H1 (cell line): ENCODE data around the gene KIF21A. TPM values are rescaled to one million over a fixed set of nuclear protein-coding genes. Genes with fewer than 3 reads are reported as not detected.

Source experiments
- CTCF ChIA-PET: fragments of 300-600 bp; sonication (Branson Sonifier 250); formaldehyde crosslinking; loops from one replicate; lab custom pipeline; 2021; ENCODE audit not compliant: partially characterized antibody; lab: Charles Lee
- POLR2A ChIA-PET: fragments of 300-600 bp; sonication (Branson Sonifier 250); formaldehyde crosslinking; loops from one replicate; lab custom pipeline; 2021; ENCODE audit warnings: inconsistent platforms; ENCODE audit not compliant: partially characterized antibody; lab: Charles Lee
- DNase-seq, 2 experiments: peaks; one replicate each; pipeline versions ENCODE4 v3.0.0 to v3.0.0-alpha.2; 2010 to 2022; ENCODE audit warnings: low spot score in 2 of 2, low read depth in 1 of 2, mixed read lengths in 1 of 2
- FAIRE-seq: peaks from 2 replicates; lab custom pipeline; 2011; peaks lifted over from hg19 to GRCh38; lab: Jason Lieb, UNC
- H2AFZ ChIP-seq: 2 replicates; pipeline ENCODE4 v1.8.1; 2012; ENCODE audit warnings: low read length, inconsistent platforms
- H2AK5ac ChIP-seq: 2 replicates; pipeline ENCODE4 v1.6.1; 2013; ENCODE audit warnings: low read depth, low read length
- H2BK120ac ChIP-seq: replicated peaks from 2 replicates; pipeline ENCODE3; 2013; ENCODE audit warnings: low read depth, low read length, inconsistent platforms
- H2BK12ac ChIP-seq: 2 replicates; pipeline ENCODE4 v1.6.1; 2013; ENCODE audit warnings: low read depth, low read length
- H2BK15ac ChIP-seq: 2 replicates; pipeline ENCODE4 v1.6.1; 2013; ENCODE audit warnings: low read length
- H2BK20ac ChIP-seq: 2 replicates; pipeline ENCODE4 v1.6.1; 2013; ENCODE audit warnings: low read length
- H2BK5ac ChIP-seq: 2 replicates; pipeline ENCODE4 v1.6.1; 2013; ENCODE audit warnings: low read depth, low read length
- H3K14ac ChIP-seq: 2 replicates; pipeline ENCODE4 v1.6.1; 2013; ENCODE audit warnings: inconsistent platforms; ENCODE audit not compliant: insufficient read length
- H3K18ac ChIP-seq: 2 replicates; pipeline ENCODE4 v1.6.1; 2013; ENCODE audit warnings: low read length; ENCODE audit errors: extremely low read depth
- H3K23ac ChIP-seq: 2 replicates; pipeline ENCODE4 v1.6.1; 2013; ENCODE audit warnings: inconsistent platforms; ENCODE audit not compliant: insufficient read length
- H3K23me2 ChIP-seq: 2 replicates; pipeline ENCODE4 v1.6.1; 2013; ENCODE audit warnings: low read depth, low read length
- H3K27ac ChIP-seq: 2 replicates; pipeline ENCODE4 v1.6.1; 2011; ENCODE audit warnings: low read depth, low read length, inconsistent platforms
- H3K27me3 ChIP-seq, 4 experiments: replicated peaks in 1 of 4; 1 replicate in 1 of 4; 2 replicates in 3 of 4; pipeline versions ENCODE4 v1.6.1 to v1.8.1; 2011 to 2013; ENCODE audit warnings: low read length in 3 of 4, mild to moderate bottlenecking in 3 of 4, inconsistent platforms in 2 of 4, mixed read lengths in 2 of 4, moderate library complexity in 1 of 4; ENCODE audit not compliant: control insufficient read depth in 3 of 4, insufficient read depth in 3 of 4; ENCODE audit errors: extremely low read depth in 1 of 4
- H3K36me3 ChIP-seq, 4 experiments: 2 replicates each; pipeline versions ENCODE4 v1.6.1 to v1.8.1; 2011 to 2013; ENCODE audit warnings: mild to moderate bottlenecking in 4 of 4, low read length in 3 of 4, moderate library complexity in 2 of 4, control low read depth in 1 of 4, inconsistent platforms in 1 of 4; ENCODE audit not compliant: insufficient read depth in 4 of 4, control insufficient read depth in 2 of 4
- H3K4ac ChIP-seq: replicated peaks from 2 replicates; pipeline ENCODE3; 2013; ENCODE audit warnings: low read length, low read depth, mixed read lengths, inconsistent platforms; ENCODE audit not compliant: insufficient read length
- H3K4me1 ChIP-seq, 4 experiments: replicated peaks in 1 of 4; 1 replicate in 1 of 4; 2 replicates in 3 of 4; pipeline versions ENCODE4 v1.6.1 to v1.8.1; 2011 to 2013; ENCODE audit warnings: low read length in 3 of 4, inconsistent platforms in 2 of 4, mixed read lengths in 1 of 4; ENCODE audit not compliant: insufficient read depth in 4 of 4, control insufficient read depth in 3 of 4
- H3K4me2 ChIP-seq, 2 experiments: 2 replicates each; pipeline versions ENCODE4 v1.6.1 to v1.8.1; 2011 to 2013; ENCODE audit warnings: low read depth in 2 of 2, low read length in 2 of 2, control low read depth in 1 of 2, inconsistent platforms in 1 of 2, mild to moderate bottlenecking in 1 of 2; ENCODE audit not compliant: insufficient read depth in 1 of 2
- H3K4me3 ChIP-seq, 4 experiments: fragments of 200-600, 300-600 bp in 1 of 4; sonication (generic), shearing (Covaris generic), sonication (Bioruptor Twin) in 1 of 4; 2 replicates each; pipeline versions ENCODE4 v1.5.1 to v1.8.1; 2011 to 2016; ENCODE audit warnings: low read length in 4 of 4, low read depth in 3 of 4, control low read depth in 2 of 4, inconsistent platforms in 2 of 4, mild to moderate bottlenecking in 2 of 4, mixed read lengths in 1 of 4, moderate library complexity in 1 of 4; ENCODE audit not compliant: insufficient read depth in 2 of 4; ENCODE audit errors: extremely low read depth in 1 of 4
- H3K56ac ChIP-seq: replicated peaks from 2 replicates; pipeline ENCODE3; 2013; ENCODE audit warnings: low read depth, mild to moderate bottlenecking, mixed read lengths, low read length, inconsistent platforms; ENCODE audit not compliant: insufficient read length
- H3K79me1 ChIP-seq: 2 replicates; pipeline ENCODE4 v1.6.1; 2013; ENCODE audit warnings: low read depth, low read length, control low read depth
- H3K79me2 ChIP-seq, 2 experiments: 2 replicates each; pipeline versions ENCODE4 v1.6.1 to v1.8.1; 2012 to 2013; ENCODE audit warnings: low read length in 2 of 2, mild to moderate bottlenecking in 2 of 2, inconsistent platforms in 1 of 2; ENCODE audit not compliant: insufficient read depth in 2 of 2, control insufficient read depth in 1 of 2
- H3K9ac ChIP-seq, 4 experiments: replicated peaks in 1 of 4; 1 replicate in 1 of 4; 2 replicates in 3 of 4; pipeline versions ENCODE4 v1.6.1 to v1.8.1; 2011 to 2013; ENCODE audit warnings: low read depth in 3 of 4, low read length in 3 of 4, control low read depth in 2 of 4, mild to moderate bottlenecking in 2 of 4, moderate library complexity in 2 of 4, inconsistent platforms in 1 of 4; ENCODE audit errors: extremely low read depth in 1 of 4
- H3K9me3 ChIP-seq, 2 experiments: 2 replicates each; pipeline versions ENCODE4 v1.6.1 to v1.8.1; 2012 to 2013; ENCODE audit warnings: mild to moderate bottlenecking in 2 of 2, moderate library complexity in 2 of 2, control low read depth in 1 of 2, inconsistent platforms in 1 of 2, low read depth in 1 of 2, low read length in 1 of 2, mixed read lengths in 1 of 2; ENCODE audit not compliant: insufficient read depth in 2 of 2
- H4K20me1 ChIP-seq, 2 experiments: replicated peaks in 1 of 2; 2 replicates each; pipeline versions ENCODE3 to v1.8.1; 2011 to 2013; ENCODE audit warnings: inconsistent platforms in 2 of 2, low read length in 2 of 2, mild to moderate bottlenecking in 1 of 2; ENCODE audit not compliant: insufficient read depth in 2 of 2, control insufficient read depth in 1 of 2
- H4K5ac ChIP-seq: 2 replicates; pipeline ENCODE4 v1.6.1; 2013; ENCODE audit warnings: low read length, low read depth, mixed read lengths, inconsistent platforms; ENCODE audit not compliant: insufficient read length
- H4K8ac ChIP-seq: 2 replicates; pipeline ENCODE4 v1.8.0; 2013; ENCODE audit warnings: mild to moderate bottlenecking, moderate library complexity, low read length, inconsistent platforms; ENCODE audit not compliant: insufficient read depth; ENCODE audit errors: extremely low read depth
- H4K91ac ChIP-seq: replicated peaks from 2 replicates; pipeline ENCODE3; 2013; ENCODE audit warnings: low read length, mixed read lengths, inconsistent platforms; ENCODE audit not compliant: insufficient read length
- CHD1 ChIP-seq: IDR thresholded peaks from 2 replicates; pipeline ENCODE4 v1.6.1; 2012; ENCODE audit warnings: low read depth, low read length, improper control_type of control experiment
- HDAC6 ChIP-seq: IDR thresholded peaks from one replicate; pipeline ENCODE4 v1.7.1; 2012; ENCODE audit warnings: low read depth, mild to moderate bottlenecking, inconsistent platforms, low read length, moderate library complexity
- MAFK ChIP-seq: IDR thresholded peaks from 2 replicates; pipeline ENCODE4 v1.6.1; 2012; ENCODE audit warnings: low read depth, mild to moderate bottlenecking, improper control_type of control experiment, low read length
- RBBP5 ChIP-seq: IDR thresholded peaks from 2 replicates; pipeline ENCODE4 v1.7.1; 2012; ENCODE audit warnings: low read depth, mild to moderate bottlenecking, inconsistent platforms, low read length, moderate library complexity, borderline replicate concordance
- TBP ChIP-seq: IDR thresholded peaks from 2 replicates; pipeline ENCODE4 v1.6.1; 2011; ENCODE audit warnings: low read depth, low read length, improper control_type of control experiment
- WGBS, 2 experiments: shearing (Covaris generic) in 1 of 2; methylation state at CpG; one replicate each; pipeline versions ENCODE4 v1.1.6 to v1.1.7; 2013 to 2015; ENCODE audit warnings: low lambda C conversion rate in 2 of 2, mixed read lengths in 2 of 2, inconsistent platforms in 1 of 2, low coverage in 1 of 2, missing lambda C conversion rate in 1 of 2; ENCODE audit not compliant: insufficient replicate concordance in 2 of 2, insufficient coverage in 1 of 2, insufficient read length in 1 of 2; ENCODE audit errors: extremely low coverage in 1 of 2, missing lambda C conversion rate in 1 of 2; 5-methylcytosine and 5-hydroxymethylcytosine counted together
- polyA plus RNA-seq, 7 experiments: library from polyadenylated mRNA; depleted of rRNA in 3 of 7; stranded (reverse) in 5 of 7; unstranded in 2 of 7; fragments of >200 nt in 5 of 7; fragments of 200-250 nt in 2 of 7; gene quantifications; 1 replicate in 5 of 7; 2 replicates in 1 of 7; 4 replicates in 1 of 7; pipeline versions ENCODE4 v1.2.1 to v1.2.3, GENCODE V29; 2011 to 2013; ENCODE audit warnings: missing spikeins in 2 of 7, mixed read lengths in 2 of 7
- total RNA-seq: library from RNA; stranded (reverse); fragmentation: NEBNext Ultra II Directional; extraction: Animal tissue kit (Norgen Biotek cat#: 25700); gene quantifications from 2 replicates; pipeline ENCODE4 v1.2.1, GENCODE V29; 2021

KIF21A gene
- total and polyA plus RNA-seq, 2 of the 8 experiments (the other 6 are each of a cell fraction or from before 2014, with no cell fraction given) = 10.0 to 26.0 TPM

DNA sequence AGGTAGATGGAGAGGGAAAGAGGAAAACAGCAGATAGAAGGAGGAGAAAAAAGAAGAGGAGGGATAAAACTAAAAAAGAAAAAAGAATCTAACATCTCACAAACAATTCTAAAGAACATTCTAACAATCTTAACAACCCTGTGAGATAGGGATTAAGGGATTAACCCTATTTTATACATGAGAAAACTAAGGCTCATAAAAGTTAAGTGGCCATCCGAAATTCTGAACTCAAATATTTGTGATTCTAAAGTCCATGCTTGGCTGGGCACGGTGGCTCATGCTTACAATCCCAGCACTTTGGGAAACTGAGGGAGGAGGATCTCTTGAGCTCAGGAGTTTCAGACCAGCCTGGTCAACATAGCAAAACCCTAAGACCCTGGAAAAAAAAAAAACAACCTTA, 13.1 kb downstream of the KIF21A start:
- no peak overlapping the region for H2BK120ac ChIP-seq
- H3K27me3 ChIP-seq = no peaks in the 10 kb centered on the region
- no peak overlapping the region for H3K27ac ChIP-seq
- H3K79me1 ChIP-seq = no peaks in the 10 kb centered on the region; the same call in 1 of the 2 replicates
- H3K56ac ChIP-seq = no peak overlapping the region
- TF ChIP-seq HDAC6 (no peak), CHD1 (no peak), TBP (no peak), MAFK (no peak), RBBP5 (no peak)
- POLR2A ChIA-PET = no interaction called here
- no peaks in the 10 kb centered on the region for H4K20me1 ChIP-seq
- H3K79me2 ChIP-seq = peaks cover 0 to 53% of the 10 kb centered on the region in 2 experiments; a peak in 2 of 4 replicates
- H3K4ac ChIP-seq = no peak overlapping the region
- no peak overlapping the region for H4K91ac ChIP-seq
- H2BK15ac ChIP-seq = no peak overlapping the region
- no peak overlapping the region for H2AK5ac ChIP-seq
- H3K23ac ChIP-seq = no peak overlapping the region
- H3K14ac ChIP-seq = no peak overlapping the region
- H2BK5ac ChIP-seq = no peak overlapping the region
- no peak overlapping the region for H3K4me2 ChIP-seq
- no peak for DNase-seq
- no peak for FAIRE-seq
- H2BK12ac ChIP-seq = no peak overlapping the region
- H4K8ac ChIP-seq = no peak overlapping the region
- 95% methylated on average over 2 of the region's 2 CpGs; no CpG with 5 or more reads in 1 of the 2 experiments for WGBS, 2 experiments
- no peaks in the 10 kb centered on the region for H3K23me2 ChIP-seq
- H2AFZ ChIP-seq = no peak overlapping the region
- H3K9me3 ChIP-seq = no peaks in the 10 kb centered on the region
- CTCF ChIA-PET = no interaction called here
- no peaks in the 10 kb centered on the region for H3K4me1 ChIP-seq
- no peak overlapping the region for H2BK20ac ChIP-seq
- no peak overlapping the region for H3K18ac ChIP-seq
- no peak overlapping the region for H3K9ac ChIP-seq
- H4K5ac ChIP-seq = no peak overlapping the region
- H3K36me3 ChIP-seq = no peaks in the 10 kb centered on the region
- H3K4me3 ChIP-seq = no peak overlapping the region
